ENCODE results near the gene PCNT. TPM values are rescaled to one million over a fixed set of nuclear protein-coding genes. Genes with fewer than 3 reads are reported as not detected.

Gene PCNT
- total RNA-seq, 4 donors from 2014 or later: 6.2 to 29.7 (median 17.1) TPM

GRCh38 chr21:46336603-46337002 is 12.6 kb downstream of the PCNT start:
- H3K4me3 ChIP-seq: no peak overlapping the region
- H3K36me3 ChIP-seq: no peaks in the 10 kb centered on the region
- intact Hi-C loops (cut with DNase I; ENCODE audit: low total_unique reads): no loop called here
- DNase-seq: no peak
- H3K4me1 ChIP-seq: no peaks in the 10 kb centered on the region
- H3K27ac ChIP-seq: no peak overlapping the region
- no peaks in the 10 kb centered on the region for H3K27me3 ChIP-seq
- no peaks in the 10 kb centered on the region for H3K9me3 ChIP-seq
- TF ChIP-seq POLR2A (IDR thresholded peaks at IDR 0.05) (no peak), CTCF (IDR thresholded peaks at IDR 0.05) (no peak)

GRCh38 chr21:46340998-46341397 is 17.0 kb downstream of the PCNT start:
- H3K4me3 ChIP-seq: no peak overlapping the region
- DNase-seq: no peak
- no peak overlapping the region for H3K27ac ChIP-seq
- no peaks in the 10 kb centered on the region for H3K9me3 ChIP-seq
- no peaks in the 10 kb centered on the region for H3K36me3 ChIP-seq
- no peaks in the 10 kb centered on the region for H3K4me1 ChIP-seq
- no peaks in the 10 kb centered on the region for H3K27me3 ChIP-seq
- TF ChIP-seq CTCF (IDR thresholded peaks at IDR 0.05) (no peak), POLR2A (IDR thresholded peaks at IDR 0.05) (no peak)
- intact Hi-C loops (cut with DNase I; ENCODE audit: low total_unique reads): no loop called here

- no peaks in the 10 kb centered on the region for H3K27me3 ChIP-seq
- DNase-seq: no peak
- intact Hi-C loops (cut with DNase I; ENCODE audit: low total_unique reads): no loop called here
- no peaks in the 10 kb centered on the region for H3K4me1 ChIP-seq
- no peaks in the 10 kb centered on the region for H3K36me3 ChIP-seq
- no peaks in the 10 kb centered on the region for H3K9me3 ChIP-seq
- H3K4me3 ChIP-seq: no peak overlapping the region
- no peak overlapping the region for H3K27ac ChIP-seq
- TF ChIP-seq POLR2A (IDR thresholded peaks at IDR 0.05) (no peak), CTCF (IDR thresholded peaks at IDR 0.05) (no peak)
These were observed 20.4 kb downstream of the PCNT start for GRCh38 chr21:46344219-46344915.

- Histone ChIP-seq H3K27me3 (no peaks in the 10 kb centered on the region), H3K4me1 (no peaks in the 10 kb centered on the region), H3K9me3 (no peaks in the 10 kb centered on the region), H3K27ac (no peak overlapping the region), H3K4me3 (no peak overlapping the region), H3K36me3 (no peaks in the 10 kb centered on the region)
- DNase-seq: no peak
- intact Hi-C loops (cut with DNase I; ENCODE audit: low total_unique reads): no loop called here
- TF ChIP-seq POLR2A (IDR thresholded peaks at IDR 0.05) (no peak), CTCF (IDR thresholded peaks at IDR 0.05) (no peak)
These were observed 21.9 kb downstream of the PCNT start for GRCh38 chr21:46345861-46346260.

GRCh38 chr21:46346296-46347202 is 22.6 kb downstream of the PCNT start:
- TF ChIP-seq POLR2A (IDR thresholded peaks at IDR 0.05) (no peak), CTCF (IDR thresholded peaks at IDR 0.05) (no peak)
- Histone ChIP-seq H3K4me3 (no peak overlapping the region), H3K27me3 (no peaks in the 10 kb centered on the region), H3K4me1 (no peaks in the 10 kb centered on the region), H3K27ac (no peak overlapping the region), H3K36me3 (no peaks in the 10 kb centered on the region), H3K9me3 (no peaks in the 10 kb centered on the region)
- intact Hi-C loops (cut with DNase I; ENCODE audit: low total_unique reads): no loop called here
- DNase-seq: no peak
